Fibroblast of pulmonary artery (primary cell): ENCODE measurements around the gene FLOT1.

Experiments
- DNase-seq: peaks from one replicate; pipeline ENCODE4 v3.0.0-alpha.2; 2010; ENCODE audit warnings: low read depth
- H3K4me3 ChIP-seq: replicated peaks from 2 replicates; pipeline ENCODE4 v1.5.1; 2011; ENCODE audit warnings: low read depth, mild to moderate bottlenecking, control low read depth, low read length, moderate library complexity
- CTCF ChIP-seq: IDR thresholded peaks from 2 replicates; pipeline ENCODE4 v1.5.1; 2011; ENCODE audit warnings: mild to moderate bottlenecking, control low read depth, low read length, inconsistent platforms; ENCODE audit errors: missing control alignments

Gene FLOT1

GRCh38 chr6:30711758-30712380 is 30.6 kb downstream of the FLOT1 start:
- no peak for DNase-seq
- no peak for TF ChIP-seq CTCF
- no peak overlapping the region for H3K4me3 ChIP-seq

- no peak overlapping the region for H3K4me3 ChIP-seq
- DNase-seq: no peak
- no peak for TF ChIP-seq CTCF
Measured at GRCh38 chr6:30709101-30709868, 33.2 kb downstream of the FLOT1 start.

- DNase-seq: no peak
- no peak for TF ChIP-seq CTCF
- H3K4me3 ChIP-seq: no peak overlapping the region
Measured at GRCh38 chr6:30707281-30707850, 35.1 kb downstream of the FLOT1 start.

- TF ChIP-seq CTCF: no peak
- DNase-seq: no peak
- H3K4me3 ChIP-seq: no peak overlapping the region
Measured at GRCh38 chr6:30705620-30706019, 36.9 kb downstream of the FLOT1 start.

GRCh38 chr6:30703821-30704220 is 38.7 kb downstream of the FLOT1 start:
- TF ChIP-seq CTCF: no peak
- DNase-seq: no peak
- H3K4me3 ChIP-seq: no peak overlapping the region

- no peak for DNase-seq
- H3K4me3 ChIP-seq: no peak overlapping the region
- TF ChIP-seq CTCF: no peak
Measured at GRCh38 chr6:30703011-30703410, 39.5 kb downstream of the FLOT1 start.
